ENCODE measurements around the gene ZNF182. TPM values are rescaled to one million over a fixed set of nuclear protein-coding genes. Genes with fewer than 3 reads are reported as not detected.

Gene ZNF182
- total RNA-seq, 1 experiment from 2014 or later, result 6.2 TPM

DNA sequence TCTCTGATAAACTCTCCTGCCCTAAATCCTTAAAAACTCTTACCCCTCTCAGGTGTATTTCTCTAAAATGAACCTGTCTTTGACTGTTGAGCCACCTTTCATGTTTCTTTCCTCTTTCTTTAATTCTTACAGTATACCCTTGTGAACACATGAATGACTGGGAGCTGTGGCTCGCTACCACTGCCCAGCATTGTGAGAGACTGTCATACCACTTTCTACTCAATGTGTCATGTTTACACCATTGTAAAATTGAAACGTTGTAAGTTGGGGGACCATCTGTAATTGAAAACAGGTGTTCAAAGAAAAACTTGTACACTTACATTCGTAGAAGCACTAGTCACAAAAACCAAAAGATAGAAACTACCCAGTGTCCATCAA is 66.9 kb downstream of the ZNF182 start (continued):
- TF ChIP-seq, protein P1, sequence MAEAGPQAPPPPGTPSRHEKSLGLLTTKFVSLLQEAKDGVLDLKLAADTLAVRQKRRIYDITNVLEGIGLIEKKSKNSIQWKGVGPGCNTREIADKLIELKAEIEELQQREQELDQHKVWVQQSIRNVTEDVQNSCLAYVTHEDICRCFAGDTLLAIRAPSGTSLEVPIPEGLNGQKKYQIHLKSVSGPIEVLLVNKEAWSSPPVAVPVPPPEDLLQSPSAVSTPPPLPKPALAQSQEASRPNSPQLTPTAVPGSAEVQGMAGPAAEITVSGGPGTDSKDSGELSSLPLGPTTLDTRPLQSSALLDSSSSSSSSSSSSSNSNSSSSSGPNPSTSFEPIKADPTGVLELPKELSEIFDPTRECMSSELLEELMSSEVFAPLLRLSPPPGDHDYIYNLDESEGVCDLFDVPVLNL (CRISPR knock-in tag; IDR thresholded peaks at IDR 0.05; ENCODE audit: borderline replicate concordance, low read depth), result no peak
- TF ChIP-seq ELF4 (CRISPR knock-in tag; IDR thresholded peaks at IDR 0.05; ENCODE audit: low read depth) (no peak), KAT7 (CRISPR knock-in tag; IDR thresholded peaks at IDR 0.05; ENCODE audit: borderline replicate concordance) (no peak)
- TF ChIP-seq, protein P2, sequence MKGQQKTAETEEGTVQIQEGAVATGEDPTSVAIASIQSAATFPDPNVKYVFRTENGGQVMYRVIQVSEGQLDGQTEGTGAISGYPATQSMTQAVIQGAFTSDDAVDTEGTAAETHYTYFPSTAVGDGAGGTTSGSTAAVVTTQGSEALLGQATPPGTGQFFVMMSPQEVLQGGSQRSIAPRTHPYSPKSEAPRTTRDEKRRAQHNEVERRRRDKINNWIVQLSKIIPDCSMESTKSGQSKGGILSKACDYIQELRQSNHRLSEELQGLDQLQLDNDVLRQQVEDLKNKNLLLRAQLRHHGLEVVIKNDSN (CRISPR knock-in tag; IDR thresholded peaks at IDR 0.05), result no peak

DNA sequence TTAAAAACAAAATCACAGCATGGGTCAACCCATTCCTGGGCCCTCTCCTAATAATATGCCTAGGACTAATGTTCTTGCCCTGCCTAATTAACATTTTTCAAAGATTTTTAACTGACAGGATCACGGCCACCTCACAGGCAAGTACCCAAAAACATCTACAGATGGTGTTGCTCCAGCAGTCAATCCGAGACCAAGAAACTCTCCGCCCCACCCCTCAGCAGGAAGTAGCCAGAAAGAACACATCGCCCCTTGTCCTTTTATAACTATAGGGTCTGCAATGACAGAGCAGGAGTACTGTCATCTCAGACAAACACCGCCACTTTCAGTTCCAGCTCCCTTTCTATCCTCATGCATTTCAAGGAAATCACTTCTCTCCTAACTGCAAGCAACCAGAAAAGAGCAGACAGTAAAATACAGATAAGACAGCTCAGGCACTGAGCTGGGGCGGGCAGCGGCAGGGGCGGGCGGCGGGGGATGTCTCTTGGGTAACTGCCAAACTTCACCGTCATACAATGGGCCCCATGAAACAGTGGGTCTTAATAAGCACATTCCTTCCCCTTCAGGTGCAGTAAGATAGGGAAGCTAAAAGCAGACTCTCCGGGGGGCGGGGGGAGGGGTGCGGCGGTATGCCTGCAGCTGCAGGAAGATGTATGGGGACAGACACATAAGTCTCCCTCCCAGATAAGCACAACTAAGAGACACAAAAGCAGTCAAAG is 67.4 kb downstream of the ZNF182 start:
- ATAC-seq (peak; percentile 38; the same call in 1 of the 2 replicates), DNase-seq (ENCODE audit: low spot score) (peak; percentile 20)
- Mint-ChIP-seq H3K4me1 (peaks cover 14% of the 10 kb centered on the region), H3K36me3 (no peaks in the 10 kb centered on the region), H3K27me3 (ENCODE audit: low read depth) (no peaks in the 10 kb centered on the region; the same call in 1 of the 2 replicates), H3K27ac (peak overlapping the region; percentile 89), H3K4me3 (peak overlapping the region; percentile 56), H3K9me3 (no peaks in the 10 kb centered on the region; the same call in 1 of the 2 replicates)
- POLR2A ChIA-PET, result no interaction called here
- no peak for TF ChIP-seq ZBTB21 (CRISPR knock-in tag; IDR thresholded peaks at IDR 0.05; ENCODE audit: borderline replicate concordance)
- CTCF ChIA-PET, result interaction anchor here (1.0 kb wide), 1 partner anchor 22 kb away, joined by 7 read pairs; no protein-coding TSS in a partner anchor

DNA sequence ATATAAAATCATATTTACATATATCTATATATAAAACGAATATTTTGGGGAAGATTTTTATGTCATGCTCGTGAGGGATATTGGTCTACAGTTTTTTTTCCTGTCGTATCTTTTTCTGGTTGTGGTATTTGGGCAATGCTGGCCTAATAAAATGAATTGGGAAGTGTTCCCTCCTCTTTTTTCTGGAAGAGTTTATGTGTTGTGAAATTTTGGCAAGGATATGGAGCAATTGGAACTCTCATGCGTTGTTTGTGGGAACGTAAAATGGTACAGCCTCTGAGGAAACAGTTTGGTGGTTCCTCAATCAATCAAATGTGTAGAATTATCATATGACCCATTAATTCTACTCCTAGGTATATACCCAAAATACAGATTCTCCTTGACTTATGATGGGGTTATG is 69.8 kb downstream of the ZNF182 start:
- H3K9me3 Mint-ChIP-seq, result no peaks in the 10 kb centered on the region; the same call in 1 of the 2 replicates
- H3K4me1 Mint-ChIP-seq, result peaks cover 14% of the 10 kb centered on the region
- no peak for ATAC-seq
- H3K27ac Mint-ChIP-seq, result no peak overlapping the region
- no peak for DNase-seq (ENCODE audit: low spot score)
- no peaks in the 10 kb centered on the region for H3K27me3 Mint-ChIP-seq (ENCODE audit: low read depth)
- H3K36me3 Mint-ChIP-seq, result no peaks in the 10 kb centered on the region
- CTCF ChIA-PET, result no interaction called here
- H3K4me3 Mint-ChIP-seq, result no peak overlapping the region
- POLR2A ChIA-PET, result no interaction called here
- TF ChIP-seq RELA (CRISPR knock-in tag; IDR thresholded peaks at IDR 0.05; ENCODE audit: borderline replicate concordance) (no peak), ATF1 (CRISPR knock-in tag; IDR thresholded peaks at IDR 0.05) (no peak), HMGA2 (CRISPR knock-in tag; IDR thresholded peaks at IDR 0.05) (no peak), GABPB1 (CRISPR knock-in tag; IDR thresholded peaks at IDR 0.05) (no peak), TP53 (CRISPR knock-in tag; IDR thresholded peaks at IDR 0.05) (no peak), SP1 (CRISPR knock-in tag; conservative IDR thresholded peaks at IDR 0.05) (no peak), ZNF121 (CRISPR knock-in tag; IDR thresholded peaks at IDR 0.05) (no peak), FOXP1 (CRISPR knock-in tag; IDR thresholded peaks at IDR 0.05; ENCODE audit: borderline replicate concordance) (no peak), JAZF1 (CRISPR knock-in tag; IDR thresholded peaks at IDR 0.05) (no peak), ETV6 (CRISPR knock-in tag; IDR thresholded peaks at IDR 0.05) (no peak), NR3C1 (CRISPR knock-in tag; conservative IDR thresholded peaks at IDR 0.05; ENCODE audit: low read depth) (no peak)
- TF ChIP-seq, protein P3, sequence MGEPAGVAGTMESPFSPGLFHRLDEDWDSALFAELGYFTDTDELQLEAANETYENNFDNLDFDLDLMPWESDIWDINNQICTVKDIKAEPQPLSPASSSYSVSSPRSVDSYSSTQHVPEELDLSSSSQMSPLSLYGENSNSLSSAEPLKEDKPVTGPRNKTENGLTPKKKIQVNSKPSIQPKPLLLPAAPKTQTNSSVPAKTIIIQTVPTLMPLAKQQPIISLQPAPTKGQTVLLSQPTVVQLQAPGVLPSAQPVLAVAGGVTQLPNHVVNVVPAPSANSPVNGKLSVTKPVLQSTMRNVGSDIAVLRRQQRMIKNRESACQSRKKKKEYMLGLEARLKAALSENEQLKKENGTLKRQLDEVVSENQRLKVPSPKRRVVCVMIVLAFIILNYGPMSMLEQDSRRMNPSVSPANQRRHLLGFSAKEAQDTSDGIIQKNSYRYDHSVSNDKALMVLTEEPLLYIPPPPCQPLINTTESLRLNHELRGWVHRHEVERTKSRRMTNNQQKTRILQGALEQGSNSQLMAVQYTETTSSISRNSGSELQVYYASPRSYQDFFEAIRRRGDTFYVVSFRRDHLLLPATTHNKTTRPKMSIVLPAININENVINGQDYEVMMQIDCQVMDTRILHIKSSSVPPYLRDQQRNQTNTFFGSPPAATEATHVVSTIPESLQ (CRISPR knock-in tag; IDR thresholded peaks at IDR 0.05), result no peak
- TF ChIP-seq, protein P4, sequence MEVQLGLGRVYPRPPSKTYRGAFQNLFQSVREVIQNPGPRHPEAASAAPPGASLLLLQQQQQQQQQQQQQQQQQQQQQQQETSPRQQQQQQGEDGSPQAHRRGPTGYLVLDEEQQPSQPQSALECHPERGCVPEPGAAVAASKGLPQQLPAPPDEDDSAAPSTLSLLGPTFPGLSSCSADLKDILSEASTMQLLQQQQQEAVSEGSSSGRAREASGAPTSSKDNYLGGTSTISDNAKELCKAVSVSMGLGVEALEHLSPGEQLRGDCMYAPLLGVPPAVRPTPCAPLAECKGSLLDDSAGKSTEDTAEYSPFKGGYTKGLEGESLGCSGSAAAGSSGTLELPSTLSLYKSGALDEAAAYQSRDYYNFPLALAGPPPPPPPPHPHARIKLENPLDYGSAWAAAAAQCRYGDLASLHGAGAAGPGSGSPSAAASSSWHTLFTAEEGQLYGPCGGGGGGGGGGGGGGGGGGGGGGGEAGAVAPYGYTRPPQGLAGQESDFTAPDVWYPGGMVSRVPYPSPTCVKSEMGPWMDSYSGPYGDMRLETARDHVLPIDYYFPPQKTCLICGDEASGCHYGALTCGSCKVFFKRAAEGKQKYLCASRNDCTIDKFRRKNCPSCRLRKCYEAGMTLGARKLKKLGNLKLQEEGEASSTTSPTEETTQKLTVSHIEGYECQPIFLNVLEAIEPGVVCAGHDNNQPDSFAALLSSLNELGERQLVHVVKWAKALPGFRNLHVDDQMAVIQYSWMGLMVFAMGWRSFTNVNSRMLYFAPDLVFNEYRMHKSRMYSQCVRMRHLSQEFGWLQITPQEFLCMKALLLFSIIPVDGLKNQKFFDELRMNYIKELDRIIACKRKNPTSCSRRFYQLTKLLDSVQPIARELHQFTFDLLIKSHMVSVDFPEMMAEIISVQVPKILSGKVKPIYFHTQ (CRISPR knock-in tag; IDR thresholded peaks at IDR 0.05), result no peak
- TF ChIP-seq, protein P5, sequence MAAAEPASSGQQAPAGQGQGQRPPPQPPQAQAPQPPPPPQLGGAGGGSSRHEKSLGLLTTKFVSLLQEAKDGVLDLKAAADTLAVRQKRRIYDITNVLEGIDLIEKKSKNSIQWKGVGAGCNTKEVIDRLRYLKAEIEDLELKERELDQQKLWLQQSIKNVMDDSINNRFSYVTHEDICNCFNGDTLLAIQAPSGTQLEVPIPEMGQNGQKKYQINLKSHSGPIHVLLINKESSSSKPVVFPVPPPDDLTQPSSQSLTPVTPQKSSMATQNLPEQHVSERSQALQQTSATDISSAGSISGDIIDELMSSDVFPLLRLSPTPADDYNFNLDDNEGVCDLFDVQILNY (CRISPR knock-in tag; IDR thresholded peaks at IDR 0.05), result no peak
- TF ChIP-seq, protein P6, sequence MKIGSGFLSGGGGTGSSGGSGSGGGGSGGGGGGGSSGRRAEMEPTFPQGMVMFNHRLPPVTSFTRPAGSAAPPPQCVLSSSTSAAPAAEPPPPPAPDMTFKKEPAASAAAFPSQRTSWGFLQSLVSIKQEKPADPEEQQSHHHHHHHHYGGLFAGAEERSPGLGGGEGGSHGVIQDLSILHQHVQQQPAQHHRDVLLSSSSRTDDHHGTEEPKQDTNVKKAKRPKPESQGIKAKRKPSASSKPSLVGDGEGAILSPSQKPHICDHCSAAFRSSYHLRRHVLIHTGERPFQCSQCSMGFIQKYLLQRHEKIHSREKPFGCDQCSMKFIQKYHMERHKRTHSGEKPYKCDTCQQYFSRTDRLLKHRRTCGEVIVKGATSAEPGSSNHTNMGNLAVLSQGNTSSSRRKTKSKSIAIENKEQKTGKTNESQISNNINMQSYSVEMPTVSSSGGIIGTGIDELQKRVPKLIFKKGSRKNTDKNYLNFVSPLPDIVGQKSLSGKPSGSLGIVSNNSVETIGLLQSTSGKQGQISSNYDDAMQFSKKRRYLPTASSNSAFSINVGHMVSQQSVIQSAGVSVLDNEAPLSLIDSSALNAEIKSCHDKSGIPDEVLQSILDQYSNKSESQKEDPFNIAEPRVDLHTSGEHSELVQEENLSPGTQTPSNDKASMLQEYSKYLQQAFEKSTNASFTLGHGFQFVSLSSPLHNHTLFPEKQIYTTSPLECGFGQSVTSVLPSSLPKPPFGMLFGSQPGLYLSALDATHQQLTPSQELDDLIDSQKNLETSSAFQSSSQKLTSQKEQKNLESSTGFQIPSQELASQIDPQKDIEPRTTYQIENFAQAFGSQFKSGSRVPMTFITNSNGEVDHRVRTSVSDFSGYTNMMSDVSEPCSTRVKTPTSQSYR (CRISPR knock-in tag; IDR thresholded peaks at IDR 0.05), result no peak
